ENCODE results near the gene DDX50.

The DDX50 gene

GRCh38 chr10:68981074-68981473, 80.0 kb downstream of the DDX50 start:
- no peak for DNase-seq (ENCODE audit: low read depth in 3 of 3)

- no peak for DNase-seq (ENCODE audit: low read depth in 3 of 3)
Observed at GRCh38 chr10:68982389-68982788, 81.3 kb downstream of the DDX50 start.

- DNase-seq (ENCODE audit: low read depth in 3 of 3): no peak
Observed at GRCh38 chr10:68987611-68988010, 86.5 kb downstream of the DDX50 start.

GRCh38 chr10:68988530-68989316, 87.6 kb downstream of the DDX50 start, which contains the start of gene KIFBP:
Gene KIFBP, plus strand, starts transcription at chr10:68988803. Its CDS starts 30 bp downstream, at chr10:68988833.
- peak; percentile 59 to 65 (median 59) for DNase-seq (ENCODE audit: low read depth in 3 of 3)

- DNase-seq (ENCODE audit: low read depth in 3 of 3): no peak
Observed at GRCh38 chr10:68989317-68989990, 88.3 kb downstream of the DDX50 start.

GRCh38 chr10:68992636-68993440, 91.7 kb downstream of the DDX50 start:
- DNase-seq (ENCODE audit: low read depth in 3 of 3): no peak
